GM23338 (cell line): ENCODE results near the gene SCAPER. TPM values are rescaled to one million over a fixed set of nuclear protein-coding genes. Genes with fewer than 3 reads are reported as not detected.

Experiments
- CREB1 ChIP-seq: fragments of 250-450 bp; sonication (Bioruptor Pico); IDR thresholded peaks from 2 replicates; pipeline ENCODE4 v1.5.0; 2020; ENCODE audit warnings: low read depth, mild to moderate bottlenecking, moderate library complexity
- ETS1 ChIP-seq: IDR thresholded peaks from 2 replicates; pipeline ENCODE4 v1.6.1; 2016; ENCODE audit warnings: antibody characterized with exemption
- POLR2AphosphoS5 ChIP-seq: IDR thresholded peaks from 2 replicates; pipeline ENCODE4 v1.6.1; 2016; ENCODE audit warnings: antibody characterized with exemption, low read depth
- STAT1 ChIP-seq: IDR thresholded peaks from one replicate; pipeline ENCODE4 v1.6.1; 2016; ENCODE audit warnings: antibody characterized with exemption; ENCODE audit not compliant: unreplicated experiment
- ZNF114 ChIP-seq: fragments of 250-450 bp; sonication (Bioruptor Pico); IDR thresholded peaks from 2 replicates; pipeline ENCODE4 v1.5.0; 2020; ENCODE audit warnings: mild to moderate bottlenecking, moderate library complexity
- polyA plus RNA-seq: library from polyadenylated mRNA; unstranded; fragments of >200 nt; fragmentation: Nextera tagmentation; extraction: Ambion mirVana; gene quantifications from 2 replicates; pipeline ENCODE4 v1.2.1, GENCODE V29; 2016
- total RNA-seq: library from RNA; depleted of rRNA; stranded (reverse); fragments of >200 nt; shearing (Covaris generic); gene quantifications from 2 replicates; pipeline ENCODE4 v1.2.3, GENCODE V29; 2014
- TF ChIP-seq, protein P1 (sequence below): fragments of 250-450 bp; sonication (Bioruptor Pico); IDR thresholded peaks from 2 replicates; pipeline ENCODE4 v1.5.0; 2020; ENCODE audit warnings: mild to moderate bottlenecking, moderate library complexity
- TF ChIP-seq, protein P2 (sequence below): IDR thresholded peaks from one replicate; pipeline ENCODE4 v1.6.1; 2018; ENCODE audit warnings: antibody characterized with exemption; ENCODE audit not compliant: unreplicated experiment

SCAPER gene
- total and polyA plus RNA-seq, 2 experiments from 2014 or later = 9.1 to 17.6 TPM

GRCh38 chr15:76514282-76514681 lies 390.9 kb downstream of the SCAPER start (continued):
- TF ChIP-seq, protein P1, sequence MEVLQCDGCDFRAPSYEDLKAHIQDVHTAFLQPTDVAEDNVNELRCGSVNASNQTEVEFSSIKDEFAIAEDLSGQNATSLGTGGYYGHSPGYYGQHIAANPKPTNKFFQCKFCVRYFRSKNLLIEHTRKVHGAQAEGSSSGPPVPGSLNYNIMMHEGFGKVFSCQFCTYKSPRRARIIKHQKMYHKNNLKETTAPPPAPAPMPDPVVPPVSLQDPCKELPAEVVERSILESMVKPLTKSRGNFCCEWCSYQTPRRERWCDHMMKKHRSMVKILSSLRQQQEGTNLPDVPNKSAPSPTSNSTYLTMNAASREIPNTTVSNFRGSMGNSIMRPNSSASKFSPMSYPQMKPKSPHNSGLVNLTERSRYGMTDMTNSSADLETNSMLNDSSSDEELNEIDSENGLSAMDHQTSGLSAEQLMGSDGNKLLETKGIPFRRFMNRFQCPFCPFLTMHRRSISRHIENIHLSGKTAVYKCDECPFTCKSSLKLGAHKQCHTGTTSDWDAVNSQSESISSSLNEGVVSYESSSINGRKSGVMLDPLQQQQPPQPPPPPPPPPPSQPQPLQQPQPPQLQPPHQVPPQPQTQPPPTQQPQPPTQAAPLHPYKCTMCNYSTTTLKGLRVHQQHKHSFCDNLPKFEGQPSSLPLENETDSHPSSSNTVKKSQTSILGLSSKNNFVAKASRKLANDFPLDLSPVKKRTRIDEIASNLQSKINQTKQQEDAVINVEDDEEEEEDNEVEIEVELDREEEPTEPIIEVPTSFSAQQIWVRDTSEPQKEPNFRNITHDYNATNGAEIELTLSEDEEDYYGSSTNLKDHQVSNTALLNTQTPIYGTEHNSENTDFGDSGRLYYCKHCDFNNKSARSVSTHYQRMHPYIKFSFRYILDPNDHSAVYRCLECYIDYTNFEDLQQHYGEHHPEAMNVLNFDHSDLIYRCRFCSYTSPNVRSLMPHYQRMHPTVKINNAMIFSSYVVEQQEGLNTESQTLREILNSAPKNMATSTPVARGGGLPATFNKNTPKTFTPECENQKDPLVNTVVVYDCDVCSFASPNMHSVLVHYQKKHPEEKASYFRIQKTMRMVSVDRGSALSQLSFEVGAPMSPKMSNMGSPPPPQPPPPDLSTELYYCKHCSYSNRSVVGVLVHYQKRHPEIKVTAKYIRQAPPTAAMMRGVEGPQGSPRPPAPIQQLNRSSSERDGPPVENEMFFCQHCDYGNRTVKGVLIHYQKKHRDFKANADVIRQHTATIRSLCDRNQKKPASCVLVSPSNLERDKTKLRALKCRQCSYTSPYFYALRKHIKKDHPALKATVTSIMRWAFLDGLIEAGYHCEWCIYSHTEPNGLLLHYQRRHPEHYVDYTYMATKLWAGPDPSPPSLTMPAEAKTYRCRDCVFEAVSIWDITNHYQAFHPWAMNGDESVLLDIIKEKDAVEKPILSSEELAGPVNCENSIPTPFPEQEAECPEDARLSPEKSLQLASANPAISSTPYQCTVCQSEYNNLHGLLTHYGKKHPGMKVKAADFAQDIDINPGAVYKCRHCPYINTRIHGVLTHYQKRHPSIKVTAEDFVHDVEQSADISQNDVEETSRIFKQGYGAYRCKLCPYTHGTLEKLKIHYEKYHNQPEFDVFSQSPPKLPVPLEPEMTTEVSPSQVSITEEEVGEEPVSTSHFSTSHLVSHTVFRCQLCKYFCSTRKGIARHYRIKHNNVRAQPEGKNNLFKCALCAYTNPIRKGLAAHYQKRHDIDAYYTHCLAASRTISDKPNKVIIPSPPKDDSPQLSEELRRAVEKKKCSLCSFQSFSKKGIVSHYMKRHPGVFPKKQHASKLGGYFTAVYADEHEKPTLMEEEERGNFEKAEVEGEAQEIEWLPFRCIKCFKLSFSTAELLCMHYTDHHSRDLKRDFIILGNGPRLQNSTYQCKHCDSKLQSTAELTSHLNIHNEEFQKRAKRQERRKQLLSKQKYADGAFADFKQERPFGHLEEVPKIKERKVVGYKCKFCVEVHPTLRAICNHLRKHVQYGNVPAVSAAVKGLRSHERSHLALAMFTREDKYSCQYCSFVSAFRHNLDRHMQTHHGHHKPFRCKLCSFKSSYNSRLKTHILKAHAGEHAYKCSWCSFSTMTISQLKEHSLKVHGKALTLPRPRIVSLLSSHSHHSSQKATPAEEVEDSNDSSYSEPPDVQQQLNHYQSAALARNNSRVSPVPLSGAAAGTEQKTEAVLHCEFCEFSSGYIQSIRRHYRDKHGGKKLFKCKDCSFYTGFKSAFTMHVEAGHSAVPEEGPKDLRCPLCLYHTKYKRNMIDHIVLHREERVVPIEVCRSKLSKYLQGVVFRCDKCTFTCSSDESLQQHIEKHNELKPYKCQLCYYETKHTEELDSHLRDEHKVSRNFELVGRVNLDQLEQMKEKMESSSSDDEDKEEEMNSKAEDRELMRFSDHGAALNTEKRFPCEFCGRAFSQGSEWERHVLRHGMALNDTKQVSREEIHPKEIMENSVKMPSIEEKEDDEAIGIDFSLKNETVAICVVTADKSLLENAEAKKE (CRISPR knock-in tag) = no peak
- TF ChIP-seq STAT1 = no peak
- no peak for TF ChIP-seq ZNF114 (CRISPR knock-in tag)
- TF ChIP-seq ETS1 = no peak
- no peak for TF ChIP-seq POLR2AphosphoS5
- TF ChIP-seq, protein P2, sequence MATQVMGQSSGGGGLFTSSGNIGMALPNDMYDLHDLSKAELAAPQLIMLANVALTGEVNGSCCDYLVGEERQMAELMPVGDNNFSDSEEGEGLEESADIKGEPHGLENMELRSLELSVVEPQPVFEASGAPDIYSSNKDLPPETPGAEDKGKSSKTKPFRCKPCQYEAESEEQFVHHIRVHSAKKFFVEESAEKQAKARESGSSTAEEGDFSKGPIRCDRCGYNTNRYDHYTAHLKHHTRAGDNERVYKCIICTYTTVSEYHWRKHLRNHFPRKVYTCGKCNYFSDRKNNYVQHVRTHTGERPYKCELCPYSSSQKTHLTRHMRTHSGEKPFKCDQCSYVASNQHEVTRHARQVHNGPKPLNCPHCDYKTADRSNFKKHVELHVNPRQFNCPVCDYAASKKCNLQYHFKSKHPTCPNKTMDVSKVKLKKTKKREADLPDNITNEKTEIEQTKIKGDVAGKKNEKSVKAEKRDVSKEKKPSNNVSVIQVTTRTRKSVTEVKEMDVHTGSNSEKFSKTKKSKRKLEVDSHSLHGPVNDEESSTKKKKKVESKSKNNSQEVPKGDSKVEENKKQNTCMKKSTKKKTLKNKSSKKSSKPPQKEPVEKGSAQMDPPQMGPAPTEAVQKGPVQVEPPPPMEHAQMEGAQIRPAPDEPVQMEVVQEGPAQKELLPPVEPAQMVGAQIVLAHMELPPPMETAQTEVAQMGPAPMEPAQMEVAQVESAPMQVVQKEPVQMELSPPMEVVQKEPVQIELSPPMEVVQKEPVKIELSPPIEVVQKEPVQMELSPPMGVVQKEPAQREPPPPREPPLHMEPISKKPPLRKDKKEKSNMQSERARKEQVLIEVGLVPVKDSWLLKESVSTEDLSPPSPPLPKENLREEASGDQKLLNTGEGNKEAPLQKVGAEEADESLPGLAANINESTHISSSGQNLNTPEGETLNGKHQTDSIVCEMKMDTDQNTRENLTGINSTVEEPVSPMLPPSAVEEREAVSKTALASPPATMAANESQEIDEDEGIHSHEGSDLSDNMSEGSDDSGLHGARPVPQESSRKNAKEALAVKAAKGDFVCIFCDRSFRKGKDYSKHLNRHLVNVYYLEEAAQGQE = no peak
- TF ChIP-seq CREB1 (CRISPR knock-in tag) = no peak
